ENCODE measurements around the gene LRTM2.

DNA sequence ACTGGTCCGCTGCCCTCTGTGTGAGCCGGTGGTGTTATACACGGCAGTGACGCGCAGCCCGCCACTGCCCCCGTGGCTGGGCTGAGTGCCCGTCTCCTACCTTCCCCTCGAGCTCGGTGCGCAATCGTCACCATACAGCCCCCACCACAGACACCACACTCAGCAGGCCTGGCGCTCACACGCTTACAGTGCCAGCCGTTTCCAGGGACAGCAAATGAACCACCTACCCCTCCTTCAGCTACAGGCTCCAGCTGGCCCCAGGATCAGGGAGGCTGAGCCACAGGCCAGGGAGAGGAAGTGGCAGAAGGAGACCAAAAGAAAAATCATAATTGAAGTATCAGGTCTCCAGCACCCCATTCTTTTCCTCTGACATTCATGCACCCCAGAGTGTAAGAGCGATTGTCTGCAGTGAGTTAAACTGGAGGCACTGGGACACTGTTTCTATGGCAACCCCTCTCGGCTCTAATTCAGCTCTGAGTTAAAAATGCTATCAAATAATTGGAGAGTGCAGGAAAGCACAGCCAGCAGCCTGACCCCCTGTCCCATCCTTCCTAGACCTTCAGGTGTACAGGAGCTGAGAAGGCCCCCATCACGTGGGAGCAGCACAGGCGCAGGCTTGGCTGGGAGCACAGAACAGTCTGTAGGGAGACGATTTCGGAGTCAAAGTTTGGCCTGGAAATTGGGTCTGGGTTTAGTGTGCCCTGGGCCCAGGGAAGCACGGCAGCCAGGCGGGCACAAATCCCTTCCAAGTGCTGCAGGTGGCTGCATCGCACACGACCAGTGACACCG, 18.0 kb downstream of the LRTM2 start:
- TF ChIP-seq, protein P1, sequence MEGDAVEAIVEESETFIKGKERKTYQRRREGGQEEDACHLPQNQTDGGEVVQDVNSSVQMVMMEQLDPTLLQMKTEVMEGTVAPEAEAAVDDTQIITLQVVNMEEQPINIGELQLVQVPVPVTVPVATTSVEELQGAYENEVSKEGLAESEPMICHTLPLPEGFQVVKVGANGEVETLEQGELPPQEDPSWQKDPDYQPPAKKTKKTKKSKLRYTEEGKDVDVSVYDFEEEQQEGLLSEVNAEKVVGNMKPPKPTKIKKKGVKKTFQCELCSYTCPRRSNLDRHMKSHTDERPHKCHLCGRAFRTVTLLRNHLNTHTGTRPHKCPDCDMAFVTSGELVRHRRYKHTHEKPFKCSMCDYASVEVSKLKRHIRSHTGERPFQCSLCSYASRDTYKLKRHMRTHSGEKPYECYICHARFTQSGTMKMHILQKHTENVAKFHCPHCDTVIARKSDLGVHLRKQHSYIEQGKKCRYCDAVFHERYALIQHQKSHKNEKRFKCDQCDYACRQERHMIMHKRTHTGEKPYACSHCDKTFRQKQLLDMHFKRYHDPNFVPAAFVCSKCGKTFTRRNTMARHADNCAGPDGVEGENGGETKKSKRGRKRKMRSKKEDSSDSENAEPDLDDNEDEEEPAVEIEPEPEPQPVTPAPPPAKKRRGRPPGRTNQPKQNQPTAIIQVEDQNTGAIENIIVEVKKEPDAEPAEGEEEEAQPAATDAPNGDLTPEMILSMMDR (IDR thresholded peaks at IDR 0.05), result no peak
- no peak for TF ChIP-seq POLR2AphosphoS5 (IDR thresholded peaks at IDR 0.05)
